K562 (cell line): Measurements from ENCODE around the gene TRAPPC2L. TPM values are rescaled to one million over a fixed set of nuclear protein-coding genes. Genes with fewer than 3 reads are reported as not detected.
A peak's percentile ranks its signal among the peaks of the same experiment; 100 is the strongest.

Source experiments
- ATF7 ChIP-seq: fragments of 450-650 bp; IDR thresholded peaks from 2 replicates; pipeline ENCODE4 v1.7.1; 2014; ENCODE audit warnings: mild to moderate bottlenecking, moderate library complexity
- DNMT1 ChIP-seq: fragments of 450-650 bp; IDR thresholded peaks from 2 replicates; pipeline ENCODE4 v1.6.1; 2016; ENCODE audit warnings: antibody characterized with exemption, mild to moderate bottlenecking
- GATAD2A ChIP-seq: fragments of 450-650 bp; IDR thresholded peaks from 2 replicates; pipeline ENCODE4 v1.6.1; 2017
- IRF2 ChIP-seq: sonication (generic); formaldehyde crosslinking; IDR thresholded peaks from 2 replicates; pipeline ENCODE4 v1.8.1; 2022; ENCODE audit warnings: mild to moderate bottlenecking, missing genetic modification reagents
- MAFK ChIP-seq: IDR thresholded peaks from 2 replicates; pipeline ENCODE4 v1.6.1; 2011; ENCODE audit warnings: low read length, improper control_type of control experiment
- MCM3 ChIP-seq: fragments of 450-650 bp; IDR thresholded peaks from 2 replicates; pipeline ENCODE4 v1.6.1; 2016
- NCOA4 ChIP-seq: fragments of 450-650 bp; IDR thresholded peaks from 2 replicates; pipeline ENCODE4 v1.6.1; 2018; ENCODE audit warnings: mild to moderate bottlenecking; ENCODE audit not compliant: partially characterized antibody
- REST ChIP-seq, 2 experiments: fragments of 450-650 bp; formaldehyde crosslinking in 1 of 2; IDR thresholded peaks; 2 replicates each; pipeline versions ENCODE4 v1.4.0 to v1.6.1; 2014 to 2020; ENCODE audit warnings: mild to moderate bottlenecking in 2 of 2, borderline replicate concordance in 1 of 2, low read depth in 1 of 2
- RFX5 ChIP-seq: IDR thresholded peaks from 2 replicates; pipeline ENCODE4 v1.6.1; 2011; ENCODE audit warnings: low read depth, mild to moderate bottlenecking, improper control_type of control experiment, low read length
- SMAD3 ChIP-seq: fragments of 450-650 bp; formaldehyde crosslinking; conservative IDR thresholded peaks from 2 replicates; pipeline ENCODE4 v1.4.0; 2020; ENCODE audit warnings: mild to moderate bottlenecking
- SUPT5H ChIP-seq: fragments of 450-650 bp; IDR thresholded peaks from 2 replicates; pipeline ENCODE4 v1.6.1; 2016
- ZBTB11 ChIP-seq, 3 experiments: fragments of 200-800 bp in 1 of 3; fragments of 250-450 bp in 1 of 3; fragments of 450-650 bp in 1 of 3; sonication (Bioruptor Pico) in 1 of 3; sonication (Bioruptor generic) in 1 of 3; formaldehyde crosslinking in 1 of 3; IDR thresholded peaks; 2 replicates each; pipeline versions ENCODE4 v1.6.1 to v1.8.0; 2016 to 2022; ENCODE audit warnings: mild to moderate bottlenecking in 2 of 3, missing genetic modification characterization in 2 of 3, missing compliant biosample characterization in 1 of 3, moderate library complexity in 1 of 3
- ZBTB17 ChIP-seq: fragments of 450-650 bp; formaldehyde crosslinking; IDR thresholded peaks from 2 replicates; pipeline ENCODE4 v1.4.0; 2020; ENCODE audit warnings: mild to moderate bottlenecking
- ZSCAN29 ChIP-seq: fragments of 450-650 bp; IDR thresholded peaks from 2 replicates; pipeline ENCODE4 v1.6.1; 2017
- polyA plus RNA-seq, 8 experiments: library from polyadenylated mRNA; depleted of rRNA in 4 of 8; stranded (reverse) in 5 of 8; unstranded in 3 of 8; fragments of >200 nt; fragmentation: Nextera tagmentation in 2 of 8; fragmentation: Illumina TruSeq in 1 of 8; extraction: Ambion mirVana in 2 of 8; extraction: Trizol in 1 of 8; gene quantifications; 2 replicates each; pipeline versions ENCODE4 v1.2.1 to v1.2.3, GENCODE V29; 2011 to 2014; ENCODE audit warnings: inconsistent platforms in 1 of 8, missing spikeins in 1 of 8
- total RNA-seq, 7 experiments: library from RNA; depleted of rRNA in 6 of 7; stranded (reverse); fragments of >200 nt in 6 of 7; fragmentation: Illumina TruSeq in 2 of 7; extraction: Trizol in 2 of 7; gene quantifications; 2 replicates each; pipeline versions ENCODE4 v1.2.1 to v1.2.3, GENCODE V29; 2011 to 2021; ENCODE audit warnings: low replicate concordance in 1 of 7

The TRAPPC2L gene
- total and polyA plus RNA-seq, 9 of the 15 experiments (the other 6 are each of a cell fraction or from before 2014, with no cell fraction given) = 60.4 to 398 (median 97.5) TPM

GRCh38 chr16:88815901-88816589, 40.9 kb upstream of the TRAPPC2L start (continued):
- TF ChIP-seq REST (IDR thresholded peaks at IDR 0.05; ENCODE audit: borderline replicate concordance) = peak; percentile 78
- no peak for TF ChIP-seq REST (CRISPR knock-in tag; IDR thresholded peaks at IDR 0.05; ENCODE audit: low read depth)
- no peak for TF ChIP-seq MAFK
- TF ChIP-seq SUPT5H = no peak
- TF ChIP-seq ZSCAN29 = no peak
- no peak for TF ChIP-seq RFX5
- no peak for TF ChIP-seq ATF7
- no peak for TF ChIP-seq ZBTB11 (CRISPR knock-in tag; IDR thresholded peaks at IDR 0.05)
- no peak for TF ChIP-seq SMAD3 (CRISPR knock-in tag)
- no peak for TF ChIP-seq DNMT1
- no peak for TF ChIP-seq GATAD2A
- no peak for TF ChIP-seq NCOA4
- TF ChIP-seq ZBTB17 (CRISPR knock-in tag) = no peak
- no peak for TF ChIP-seq MCM3
- no peak for TF ChIP-seq IRF2 (CRISPR knock-in tag)
